Activated T-cell treated with anti-CD3 and anti-CD28 coated beads, Interleukin-2, amount 50 U/mL, for 24 hours (primary cell): Measurements from ENCODE around the gene SLC8A2.

Source experiments
- DNase-seq: peaks from one replicate; pipeline ENCODE4 v3.0.0-alpha.2; 2020
- H3K27ac Mint-ChIP-seq: 2 replicates; pipeline ENCODE4 v1.8.0; 2020; ENCODE audit warnings: mild to moderate bottlenecking, mixed read lengths
- H3K27me3 Mint-ChIP-seq: 2 replicates; pipeline ENCODE4 v1.8.0; 2020; ENCODE audit warnings: mixed read lengths
- H3K36me3 Mint-ChIP-seq: 2 replicates; pipeline ENCODE4 v1.8.0; 2020; ENCODE audit warnings: low read depth, mixed read lengths
- H3K4me1 Mint-ChIP-seq: 2 replicates; pipeline ENCODE4 v1.8.0; 2020; ENCODE audit warnings: low read depth, mixed read lengths
- H3K4me3 Mint-ChIP-seq: 2 replicates; pipeline ENCODE4 v1.8.0; 2020; ENCODE audit warnings: mild to moderate bottlenecking, moderate library complexity, mixed read lengths
- H3K9me3 Mint-ChIP-seq: 2 replicates; pipeline ENCODE4 v1.8.0; 2020; ENCODE audit warnings: mixed read lengths

SLC8A2 gene

DNA sequence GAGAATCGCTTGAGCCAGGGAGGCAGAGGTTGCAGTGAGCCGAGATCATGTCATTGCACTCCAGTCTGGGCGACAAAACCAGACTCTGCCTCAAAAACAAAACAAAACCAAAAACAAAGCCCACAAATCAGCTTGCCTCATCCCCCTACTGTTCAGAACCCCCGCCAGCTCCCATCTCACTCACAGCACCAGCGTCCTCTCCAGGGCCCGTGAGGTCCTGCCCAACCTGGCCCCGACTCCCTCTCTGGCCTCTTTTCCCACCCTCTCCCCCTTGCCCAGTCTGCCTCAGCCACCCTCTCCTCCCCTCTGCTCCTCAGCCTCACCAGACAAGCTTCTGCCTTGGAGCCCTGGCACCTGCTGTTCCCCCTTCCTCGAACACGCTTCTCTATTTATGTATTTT lies 3.8 kb downstream of the SLC8A2 start:
- no peak for DNase-seq
- Mint-ChIP-seq H3K9me3 (no peaks in the 10 kb centered on the region), H3K27ac (no peak overlapping the region)

DNA sequence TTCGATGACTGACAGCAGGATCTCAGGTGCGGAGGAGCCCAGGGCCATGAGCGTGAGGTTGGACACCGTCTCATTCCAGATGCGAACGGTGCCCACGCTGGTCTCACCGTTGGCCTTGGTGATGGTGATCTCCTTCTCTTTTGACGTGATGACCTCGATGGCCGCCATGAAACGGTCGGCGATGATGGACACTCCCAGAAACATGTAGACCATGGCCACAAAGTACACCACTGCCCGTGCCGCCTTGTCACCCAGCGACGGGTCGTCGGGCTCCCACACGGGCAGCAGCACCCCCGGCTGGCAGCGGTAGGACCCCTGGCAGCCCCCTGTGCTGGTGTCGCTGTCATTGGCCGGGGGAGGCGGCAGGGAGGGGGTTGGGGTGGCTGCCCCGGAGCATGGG lies 5.7 kb downstream of the SLC8A2 start:
- no peak for DNase-seq
- H3K36me3 Mint-ChIP-seq: no peaks in the 10 kb centered on the region
- H3K9me3 Mint-ChIP-seq: no peaks in the 10 kb centered on the region
- H3K27ac Mint-ChIP-seq: no peak overlapping the region
- H3K27me3 Mint-ChIP-seq: peaks cover 66% of the 10 kb centered on the region
- peaks cover 3% of the 10 kb centered on the region for H3K4me1 Mint-ChIP-seq
- no peak overlapping the region for H3K4me3 Mint-ChIP-seq

More for the DNA sequence above, 3.8 kb downstream of the SLC8A2 start:
- peaks cover 10% of the 10 kb centered on the region for H3K4me1 Mint-ChIP-seq
- no peaks in the 10 kb centered on the region for H3K36me3 Mint-ChIP-seq
- H3K4me3 Mint-ChIP-seq: no peak overlapping the region
- peaks cover 73% of the 10 kb centered on the region for H3K27me3 Mint-ChIP-seq

DNA sequence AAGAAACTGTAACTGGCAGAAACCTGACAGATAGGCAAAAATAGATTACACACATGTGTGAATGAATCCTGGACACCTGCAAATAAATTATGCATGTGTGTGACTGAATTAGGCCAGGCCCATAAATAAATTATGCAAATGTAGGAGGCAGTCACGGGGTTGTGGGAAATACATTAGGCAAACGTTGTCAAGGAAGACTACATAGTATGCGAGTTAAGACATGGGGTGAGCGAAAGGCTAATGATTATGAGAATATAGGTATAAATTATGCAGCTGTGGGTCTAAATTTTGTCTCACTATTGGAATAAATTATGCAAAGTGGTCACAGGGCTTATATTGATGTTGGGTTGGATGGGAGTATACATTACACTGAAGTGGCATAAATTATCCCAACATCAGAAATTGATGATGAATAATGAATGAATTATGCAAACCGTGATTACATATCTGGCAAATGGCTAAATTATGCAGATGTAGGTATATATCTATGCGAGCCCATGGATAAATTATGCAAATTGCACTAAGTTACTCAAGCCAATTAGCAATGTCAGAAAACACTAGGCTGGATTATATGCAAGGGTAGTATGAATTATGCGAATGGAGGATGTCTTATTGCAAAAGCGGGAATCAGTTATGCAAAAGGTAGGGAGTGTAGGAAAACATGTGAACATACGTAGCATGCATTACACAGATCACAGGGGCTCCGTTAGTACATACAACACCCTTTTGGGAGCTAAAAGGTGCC lies 6.8 kb downstream of the SLC8A2 start:
- no peak for DNase-seq
- H3K4me1 Mint-ChIP-seq: no peaks in the 10 kb centered on the region
- no peak overlapping the region for H3K4me3 Mint-ChIP-seq
- H3K27ac Mint-ChIP-seq: no peak overlapping the region
- H3K9me3 Mint-ChIP-seq: no peaks in the 10 kb centered on the region
- no peaks in the 10 kb centered on the region for H3K36me3 Mint-ChIP-seq
- peaks cover 58% of the 10 kb centered on the region for H3K27me3 Mint-ChIP-seq

DNA sequence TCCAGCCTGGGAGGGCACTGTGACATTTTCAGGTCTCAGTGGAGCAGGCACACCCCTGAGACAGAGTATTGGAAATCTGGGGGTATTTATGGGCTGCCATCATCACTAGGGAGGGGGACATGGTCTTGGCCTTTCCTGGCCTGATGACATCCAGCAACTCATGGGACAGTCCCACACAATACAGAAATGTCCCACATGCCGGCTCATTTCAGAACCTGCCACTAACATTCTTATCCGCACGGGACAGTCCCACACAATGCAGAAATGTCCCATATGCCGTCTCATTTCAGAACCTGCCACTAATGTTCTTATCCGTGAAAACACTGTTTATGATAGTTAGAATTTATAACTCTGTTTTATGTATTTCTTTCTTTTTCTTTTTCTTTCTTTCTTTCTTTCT lies 9.8 kb downstream of the SLC8A2 start:
- Mint-ChIP-seq H3K4me3 (no peak overlapping the region), H3K27me3 (peaks cover 30% of the 10 kb centered on the region), H3K9me3 (no peaks in the 10 kb centered on the region), H3K27ac (no peak overlapping the region), H3K4me1 (peaks cover 2% of the 10 kb centered on the region), H3K36me3 (no peaks in the 10 kb centered on the region)
- DNase-seq: no peak

DNA sequence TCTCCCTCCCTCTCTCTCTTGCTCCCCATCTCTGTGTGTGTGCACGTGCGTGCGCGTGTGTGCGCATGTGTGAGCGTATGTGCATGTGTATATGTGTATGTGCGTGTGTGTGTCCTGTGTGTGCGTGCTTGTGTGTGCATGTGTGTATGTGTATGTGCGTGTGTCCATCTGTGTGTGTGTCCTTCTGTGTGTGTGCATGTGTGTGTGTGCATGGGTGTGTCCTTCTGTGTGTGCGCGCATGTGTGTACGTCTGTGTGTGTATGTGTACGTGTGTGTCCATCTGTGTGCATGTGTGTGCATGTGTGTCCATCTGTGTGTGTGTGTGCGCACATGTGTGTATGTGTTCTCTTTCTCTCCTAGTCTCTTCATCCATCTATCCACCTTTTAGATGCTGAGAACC lies 12.2 kb downstream of the SLC8A2 start:
- Mint-ChIP-seq H3K9me3 (peaks cover 9% of the 10 kb centered on the region), H3K4me3 (no peak overlapping the region)

DNA sequence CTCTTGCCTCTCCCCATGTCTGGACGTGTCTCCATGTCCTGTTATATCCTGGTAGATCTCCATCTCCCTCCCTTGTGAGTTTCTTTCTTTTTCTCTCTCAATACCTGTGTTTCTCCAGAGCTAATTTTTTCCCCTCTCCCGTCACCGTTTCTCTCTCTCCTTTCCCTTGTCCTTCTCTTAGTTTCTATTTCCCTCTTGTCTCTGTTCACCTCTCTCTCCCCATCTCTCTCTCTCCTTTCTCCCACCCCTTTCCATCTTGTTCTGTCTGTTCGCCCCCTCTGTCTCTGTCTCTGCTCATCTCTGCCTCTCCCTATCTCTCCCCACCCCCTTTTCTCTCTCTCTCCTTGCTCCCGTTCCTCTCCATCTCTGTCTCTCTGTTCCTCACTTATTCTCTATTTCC lies 13.0 kb downstream of the SLC8A2 start:
- peaks cover 2% of the 10 kb centered on the region for H3K4me1 Mint-ChIP-seq
- DNase-seq: no peak
- H3K9me3 Mint-ChIP-seq: peaks cover 9% of the 10 kb centered on the region
- H3K36me3 Mint-ChIP-seq: no peaks in the 10 kb centered on the region
- H3K27me3 Mint-ChIP-seq: peaks cover 36% of the 10 kb centered on the region
- H3K27ac Mint-ChIP-seq: no peak overlapping the region
- no peak overlapping the region for H3K4me3 Mint-ChIP-seq

More for the DNA sequence above, 12.2 kb downstream of the SLC8A2 start:
- H3K27ac Mint-ChIP-seq: no peak overlapping the region
- DNase-seq: no peak
- no peaks in the 10 kb centered on the region for H3K36me3 Mint-ChIP-seq
- peaks cover 2% of the 10 kb centered on the region for H3K4me1 Mint-ChIP-seq
- H3K27me3 Mint-ChIP-seq: peaks cover 32% of the 10 kb centered on the region

DNA sequence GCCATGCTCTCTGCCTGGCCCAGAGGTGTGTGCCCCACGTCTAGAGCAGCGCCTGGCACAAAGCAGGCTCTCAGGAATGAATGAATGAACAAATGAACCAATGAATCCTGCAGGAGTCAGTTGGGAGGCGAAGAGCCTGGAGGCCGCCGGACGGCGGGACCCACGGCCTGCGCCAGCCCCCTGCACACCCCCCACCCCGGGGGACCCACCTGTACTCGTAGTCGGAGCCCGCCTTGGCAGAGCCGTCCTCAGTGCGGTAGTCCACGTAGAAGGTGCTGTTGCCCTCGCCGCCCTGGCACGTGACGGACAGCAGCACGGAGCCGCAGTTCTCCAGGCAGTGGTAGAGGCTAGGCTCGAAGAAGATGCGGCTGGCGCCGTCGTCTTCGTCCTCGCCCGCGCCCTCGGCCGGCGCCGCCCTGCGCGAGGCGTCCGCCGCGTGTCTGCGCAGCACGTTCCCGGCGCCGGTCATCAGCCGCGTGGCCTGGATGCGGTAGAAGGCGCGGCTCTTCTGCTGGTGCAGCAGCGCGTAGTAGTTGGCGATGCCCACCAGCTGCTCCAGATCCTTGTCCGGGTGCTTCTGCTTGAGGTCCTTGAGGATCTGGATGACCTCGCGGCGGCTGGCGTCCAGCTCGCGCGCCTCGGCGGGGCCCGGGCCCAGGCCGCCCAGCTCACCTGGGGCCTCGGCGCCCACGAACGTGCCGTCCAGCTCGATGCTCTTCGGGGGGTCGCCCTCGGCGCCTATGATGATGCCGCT lies 14.8 kb downstream of the SLC8A2 start:
- Mint-ChIP-seq H3K4me1 (peaks cover 2% of the 10 kb centered on the region), H3K36me3 (no peaks in the 10 kb centered on the region), H3K4me3 (no peak overlapping the region), H3K27me3 (peaks cover 35% of the 10 kb centered on the region), H3K9me3 (peaks cover 9% of the 10 kb centered on the region), H3K27ac (no peak overlapping the region)
- DNase-seq: no peak

DNA sequence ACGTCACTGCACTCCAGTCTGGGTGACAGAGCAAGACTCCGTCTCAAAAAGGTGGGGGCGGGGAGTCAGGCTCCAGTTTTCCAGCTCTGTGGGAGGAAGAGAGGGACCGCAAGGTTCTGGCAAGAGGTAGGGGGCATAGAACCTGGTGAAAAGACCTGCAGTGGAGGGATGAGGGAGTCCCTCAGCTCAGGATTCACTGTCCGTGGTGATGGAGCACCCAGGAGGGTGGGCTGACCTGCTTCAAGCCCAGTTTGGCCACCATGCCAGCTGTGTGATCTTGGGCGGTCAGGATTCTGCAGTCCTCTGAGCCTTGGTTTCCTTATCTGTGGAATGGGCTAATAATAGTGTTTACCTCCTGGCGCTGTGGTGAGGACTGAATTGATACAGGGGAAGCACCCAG lies 21.2 kb downstream of the SLC8A2 start:
- DNase-seq: no peak
- Mint-ChIP-seq H3K4me3 (no peak overlapping the region), H3K9me3 (peaks cover 2% of the 10 kb centered on the region), H3K27me3 (peaks cover 67% of the 10 kb centered on the region), H3K36me3 (no peaks in the 10 kb centered on the region), H3K27ac (no peak overlapping the region), H3K4me1 (peaks cover 17% of the 10 kb centered on the region)

DNA sequence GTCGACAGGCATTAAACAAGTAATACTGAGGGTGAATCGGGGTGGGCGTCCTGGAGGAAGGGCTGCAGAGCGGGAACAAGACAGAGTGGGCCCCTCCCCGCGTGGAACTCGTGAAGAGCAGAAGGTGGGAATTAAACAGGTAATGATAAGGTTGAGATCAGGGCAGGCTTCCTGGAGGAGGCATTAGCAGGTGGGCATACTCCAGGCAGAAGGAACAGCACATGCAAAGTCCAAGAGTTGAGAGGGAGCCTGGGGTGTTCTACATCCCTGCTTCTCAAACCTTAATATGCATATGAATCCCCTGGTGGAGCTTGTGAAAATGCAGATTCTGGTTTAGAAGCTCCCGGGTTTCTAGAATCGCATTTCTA lies 23.3 kb downstream of the SLC8A2 start:
- H3K27ac Mint-ChIP-seq: no peak overlapping the region
- no peak overlapping the region for H3K4me3 Mint-ChIP-seq
- peaks cover 34% of the 10 kb centered on the region for H3K4me1 Mint-ChIP-seq
- no peaks in the 10 kb centered on the region for H3K36me3 Mint-ChIP-seq
- DNase-seq: no peak
- no peaks in the 10 kb centered on the region for H3K9me3 Mint-ChIP-seq
- peaks cover 72% of the 10 kb centered on the region for H3K27me3 Mint-ChIP-seq

DNA sequence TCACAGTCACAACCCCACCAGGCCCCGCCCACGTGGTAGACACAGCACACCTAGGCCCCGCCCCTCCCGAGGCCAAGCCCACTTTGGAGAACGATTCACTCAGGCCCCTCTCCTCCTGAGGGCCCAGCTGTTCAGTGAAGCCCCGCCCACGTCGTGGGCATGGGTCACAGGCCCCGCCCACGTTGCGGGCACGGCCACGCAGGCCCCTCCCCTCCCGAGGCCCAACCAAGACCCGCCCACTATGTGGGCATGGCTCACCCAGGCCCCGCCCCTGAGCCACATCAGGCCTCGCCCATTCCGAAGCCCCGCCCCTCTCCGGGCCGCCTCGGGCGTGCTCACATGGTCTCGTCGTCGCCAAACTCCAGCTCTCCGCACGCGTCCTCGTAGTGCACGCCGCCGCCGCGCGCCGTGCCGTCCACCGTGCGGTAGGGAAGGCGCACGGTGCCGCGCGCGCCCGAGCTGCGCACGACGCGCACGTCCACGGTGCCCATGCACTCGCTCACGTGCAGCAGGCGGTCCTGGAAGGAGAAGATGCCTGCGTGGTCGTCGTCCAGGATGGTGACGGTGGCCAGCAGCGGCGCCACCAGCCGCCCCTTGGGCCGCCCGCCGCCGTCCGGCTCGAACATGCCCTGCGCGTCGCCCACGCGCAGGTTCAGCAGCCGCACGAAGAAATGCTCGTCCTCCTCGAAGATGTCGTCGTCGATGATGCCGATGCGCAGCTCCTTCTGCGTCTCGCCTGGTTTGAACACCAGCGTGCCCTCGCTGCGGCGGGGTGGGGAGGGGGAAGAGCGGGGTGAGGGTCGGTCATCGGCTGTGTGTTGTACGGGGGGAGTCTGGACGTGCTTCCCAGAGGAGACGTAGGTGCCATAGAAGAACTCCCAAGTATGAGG lies 24.0 kb downstream of the SLC8A2 start:
- Mint-ChIP-seq H3K9me3 (no peaks in the 10 kb centered on the region), H3K36me3 (no peaks in the 10 kb centered on the region), H3K4me1 (peaks cover 39% of the 10 kb centered on the region), H3K27me3 (peaks cover 78% of the 10 kb centered on the region), H3K4me3 (no peak overlapping the region), H3K27ac (peak overlapping the region; percentile 18)
- peak; percentile 76 for DNase-seq

DNA sequence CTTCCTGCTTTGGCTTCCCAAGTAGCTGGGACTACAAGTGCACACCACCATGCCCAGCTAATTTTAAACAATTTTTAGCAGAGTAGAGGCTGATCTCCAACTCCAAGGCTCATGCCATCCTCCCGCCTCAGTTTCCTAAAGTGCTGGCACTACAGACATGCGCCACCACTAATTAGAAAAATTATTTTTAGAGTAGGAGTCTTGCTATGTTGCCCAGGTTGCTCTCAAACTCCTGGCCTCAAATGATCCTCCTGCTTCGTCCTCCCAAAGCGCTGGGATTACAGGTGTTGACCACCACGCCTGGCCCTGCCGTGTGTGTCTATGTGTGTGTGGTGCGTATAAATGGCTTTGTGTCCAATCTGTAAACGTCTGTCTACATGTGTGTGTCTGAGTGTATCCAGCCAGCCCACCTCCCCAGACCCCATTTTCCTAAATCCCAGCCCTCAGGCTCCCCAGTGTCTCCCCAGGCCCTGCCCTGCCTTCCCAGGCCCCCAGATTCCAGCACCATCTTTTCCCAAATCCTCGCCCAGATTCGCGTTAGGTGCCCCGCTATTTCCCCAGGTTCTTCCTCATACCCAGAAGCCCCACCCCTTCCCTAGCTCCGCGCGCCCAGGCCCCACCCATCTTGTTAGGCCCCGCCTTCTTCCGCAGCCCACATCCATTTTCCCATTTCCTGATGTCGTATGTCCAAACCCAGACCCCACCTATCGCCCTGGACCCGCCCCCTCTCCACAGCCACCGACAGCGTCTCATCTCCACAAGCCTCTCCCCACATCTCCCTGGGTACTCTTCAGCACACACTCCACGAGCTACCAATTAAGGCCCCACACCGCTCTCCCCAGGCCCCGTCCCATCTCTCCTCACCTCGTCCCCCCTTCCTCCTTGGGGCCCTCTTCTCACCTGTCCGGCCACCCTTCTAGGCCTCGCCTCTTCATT lies 24.9 kb downstream of the SLC8A2 start:
- H3K9me3 Mint-ChIP-seq: no peaks in the 10 kb centered on the region

DNA sequence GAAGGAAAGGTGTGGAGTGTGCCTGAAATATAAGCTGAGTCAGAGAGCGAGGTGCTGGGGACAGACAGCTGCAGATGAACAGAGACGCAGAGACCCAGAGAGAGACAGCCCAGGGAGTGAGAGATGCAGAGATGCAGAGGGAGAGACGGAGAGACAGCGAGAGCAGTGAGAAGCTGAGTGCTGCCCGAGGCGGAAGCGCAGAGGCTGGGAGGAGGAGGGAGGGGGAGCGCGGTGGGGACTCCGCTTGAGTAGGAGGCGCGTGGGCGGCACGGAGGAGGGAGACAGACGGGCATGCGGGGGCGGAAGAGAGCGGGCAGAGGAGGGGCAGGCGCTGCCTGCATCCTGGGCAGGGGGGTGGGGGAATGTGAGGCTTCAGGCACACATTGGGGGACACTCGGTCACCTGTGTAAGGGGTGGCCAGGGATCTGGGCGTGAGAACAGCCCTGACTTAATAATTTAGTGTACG lies 25.7 kb downstream of the SLC8A2 start:
- peak overlapping the region; percentile 29 for H3K4me3 Mint-ChIP-seq
- DNase-seq: peak; percentile 56
- no peaks in the 10 kb centered on the region for H3K36me3 Mint-ChIP-seq
- no peaks in the 10 kb centered on the region for H3K9me3 Mint-ChIP-seq
- H3K4me1 Mint-ChIP-seq: peaks cover 39% of the 10 kb centered on the region
- H3K27ac Mint-ChIP-seq: no peak overlapping the region
- peaks cover 83% of the 10 kb centered on the region for H3K27me3 Mint-ChIP-seq

More for the DNA sequence above, 24.9 kb downstream of the SLC8A2 start:
- DNase-seq: no peak
- H3K36me3 Mint-ChIP-seq: no peaks in the 10 kb centered on the region
- H3K4me1 Mint-ChIP-seq: peaks cover 39% of the 10 kb centered on the region
- H3K27me3 Mint-ChIP-seq: peaks cover 83% of the 10 kb centered on the region
- H3K4me3 Mint-ChIP-seq: peak overlapping the region; percentile 14
- H3K27ac Mint-ChIP-seq: peak overlapping the region; percentile 18

DNA sequence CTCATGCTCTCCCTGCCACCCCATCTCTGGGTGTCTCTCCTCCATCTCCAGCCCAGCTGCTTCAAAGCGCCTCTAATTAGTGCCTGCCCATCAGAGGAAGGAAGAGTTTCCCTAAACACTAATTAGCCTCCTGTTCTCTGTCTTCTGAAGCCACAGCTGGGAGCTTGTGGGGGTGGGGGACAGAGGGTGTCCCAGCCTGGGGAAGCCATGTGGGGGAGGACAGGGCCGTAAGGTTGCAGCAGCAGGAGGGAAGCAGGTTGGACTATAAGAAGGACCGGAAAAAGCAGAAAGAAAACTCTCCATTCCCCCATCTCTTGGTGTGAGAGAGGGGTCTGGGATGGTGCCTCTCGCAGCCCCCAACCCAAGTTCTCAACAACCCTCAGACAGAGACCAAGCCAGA lies 26.2 kb downstream of the SLC8A2 start:
- Mint-ChIP-seq H3K27me3 (peaks cover 81% of the 10 kb centered on the region), H3K9me3 (no peaks in the 10 kb centered on the region), H3K36me3 (no peaks in the 10 kb centered on the region), H3K4me1 (peaks cover 39% of the 10 kb centered on the region), H3K4me3 (peak overlapping the region; percentile 29), H3K27ac (no peak overlapping the region)
- DNase-seq: no peak
